ENCODE results near the gene DMRTB1.

The DMRTB1 gene

DNA sequence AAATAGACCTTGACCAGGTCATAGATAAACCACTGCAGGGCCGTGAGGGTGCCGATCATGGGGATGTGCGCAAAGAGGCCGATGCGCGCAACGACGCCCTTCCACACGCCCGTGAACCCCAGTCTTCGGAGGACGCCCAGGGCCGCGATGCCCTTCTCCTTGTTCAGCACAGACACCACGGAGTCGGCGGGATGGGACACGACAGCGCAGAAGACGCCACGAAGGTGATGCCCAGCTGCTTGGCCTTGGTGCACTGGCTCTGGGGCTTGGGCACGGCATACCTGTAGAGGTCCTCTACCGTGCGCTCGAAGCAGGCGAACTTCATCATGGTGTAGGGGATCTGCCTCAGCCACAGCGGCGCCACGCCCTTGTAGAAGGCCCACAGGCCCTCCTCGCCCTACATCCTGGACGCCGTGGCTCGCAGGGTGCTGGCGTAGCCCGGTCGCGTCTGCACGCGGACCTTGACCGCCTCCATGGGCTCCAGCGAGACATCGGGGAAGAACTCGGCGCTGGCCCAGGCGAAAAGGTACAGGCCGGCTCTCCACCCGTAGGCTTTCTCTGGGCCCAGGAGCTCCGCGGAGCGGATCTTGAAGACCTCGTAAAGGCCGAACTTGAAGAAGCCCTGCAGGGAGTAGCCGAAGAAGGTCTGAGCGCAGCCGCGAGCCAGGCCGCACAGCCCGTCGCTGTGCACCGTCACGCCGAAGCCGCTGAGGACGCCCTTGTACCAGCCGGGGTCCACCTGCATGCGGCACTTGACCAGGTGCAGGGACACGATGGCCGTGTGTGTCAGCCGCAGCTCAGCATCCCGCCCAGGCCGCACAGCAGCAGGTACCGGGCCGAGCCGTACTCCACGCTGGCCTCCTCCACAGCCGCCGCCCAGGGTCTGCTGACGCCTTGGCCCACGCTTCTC is 20.5 kb upstream of the DMRTB1 start:
- DNase-seq: no peak

- no peak for DNase-seq
Observed at GRCh38 chr1:53439337-53440207, 19.6 kb upstream of the DMRTB1 start.

DNA sequence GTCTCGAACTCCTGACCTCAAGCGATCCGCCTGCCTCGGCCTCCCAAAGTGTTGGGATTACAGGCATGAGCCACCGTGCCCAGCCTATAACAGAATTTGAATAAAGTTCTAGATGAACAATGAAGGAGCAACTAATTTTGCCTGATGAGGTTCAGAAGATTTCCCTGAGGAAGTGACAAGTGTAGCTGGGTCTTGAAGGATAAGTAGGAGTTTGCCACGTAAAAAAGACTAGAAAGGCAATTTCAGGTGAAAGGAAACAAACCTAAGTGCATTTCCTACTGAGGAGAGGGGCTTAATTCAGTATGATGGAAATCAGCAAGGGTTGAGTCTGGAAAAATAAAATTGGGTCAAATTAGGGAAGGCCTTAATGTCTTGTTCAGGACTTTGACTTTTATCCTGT is 18.6 kb upstream of the DMRTB1 start:
- no peak for DNase-seq

DNA sequence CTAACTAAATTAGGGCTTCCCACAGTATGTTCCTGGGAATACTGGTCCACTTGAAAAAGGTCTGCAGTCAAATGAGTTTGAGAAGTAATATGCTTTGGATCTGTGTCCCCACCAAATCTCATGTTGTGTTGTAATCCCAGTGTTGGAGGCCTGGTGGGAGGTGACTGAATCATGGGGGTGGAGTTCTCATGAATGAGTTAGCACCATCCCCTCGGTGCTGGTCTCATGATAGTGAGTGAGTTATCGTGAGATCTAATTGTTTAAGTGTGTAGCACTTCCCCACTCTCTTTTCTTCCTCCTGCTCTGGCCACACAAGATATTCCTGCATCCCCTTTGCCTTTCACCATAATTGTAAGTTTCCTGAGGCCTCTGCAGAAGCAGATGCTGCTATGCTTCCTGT is 16.9 kb upstream of the DMRTB1 start:
- DNase-seq: no peak

GRCh38 chr1:53446051-53446450 is 13.1 kb upstream of the DMRTB1 start:
- DNase-seq: no peak

DNA sequence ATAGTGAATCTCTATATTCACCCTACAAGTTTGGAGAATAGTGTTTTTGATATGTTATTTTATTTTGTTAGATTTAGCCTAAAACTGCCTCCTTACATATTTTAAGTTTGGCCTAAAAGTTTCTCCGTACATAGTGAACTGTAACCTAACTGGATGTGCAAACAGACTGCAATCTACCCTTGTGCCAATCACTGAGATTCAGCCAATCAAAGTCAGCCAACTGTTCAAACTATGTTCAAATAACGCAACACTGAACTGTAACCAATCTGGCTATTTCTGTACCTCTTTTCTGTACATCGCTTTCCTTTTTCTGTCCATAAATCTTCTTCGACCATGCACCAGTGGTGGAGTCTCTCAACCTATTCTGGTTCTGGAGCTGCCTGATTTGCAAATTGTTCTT is 11.8 kb upstream of the DMRTB1 start:
- no peak for DNase-seq

GRCh38 chr1:53448241-53448841 is 10.9 kb upstream of the DMRTB1 start:
- DNase-seq: no peak

DNA sequence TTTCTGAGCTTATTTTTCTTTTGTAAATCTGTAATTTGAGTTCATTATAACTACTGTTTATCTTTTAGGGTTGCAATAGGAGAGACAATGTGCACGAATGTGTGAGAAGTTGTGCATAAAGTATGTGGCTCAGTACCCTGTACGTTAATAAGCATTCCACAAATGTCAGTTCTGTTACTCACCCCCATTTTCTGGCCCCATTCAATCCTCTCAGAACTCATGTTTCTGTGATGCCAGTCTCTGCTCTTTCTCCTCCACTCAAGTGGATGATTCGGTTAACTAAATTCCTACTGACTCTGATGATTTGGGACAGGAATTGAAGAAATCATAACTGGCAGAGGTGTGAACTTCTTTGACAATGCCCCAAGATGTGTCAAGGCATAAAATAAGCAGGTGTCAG is 10.2 kb upstream of the DMRTB1 start:
- DNase-seq: no peak

- DNase-seq: no peak
Observed at GRCh38 chr1:53449693-53450092, 9.5 kb upstream of the DMRTB1 start.

DNA sequence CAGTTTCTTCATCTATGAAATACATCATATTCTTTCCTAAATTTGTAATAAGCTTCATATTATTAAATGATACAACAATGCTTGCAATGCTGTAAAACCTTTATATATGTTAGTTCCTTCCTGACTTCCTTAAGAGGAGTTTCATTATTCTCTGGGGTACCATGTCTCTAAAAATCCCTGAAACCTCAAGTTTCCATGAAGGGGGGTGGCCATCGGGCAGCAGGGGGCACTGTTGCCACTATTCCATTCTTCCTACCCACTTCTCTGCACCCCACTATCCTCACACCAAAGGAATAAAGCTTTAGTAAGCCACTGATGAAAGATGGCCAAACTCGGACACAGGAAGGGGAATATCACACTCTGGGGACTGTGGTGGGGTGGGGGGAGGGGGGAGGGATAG is 9.0 kb upstream of the DMRTB1 start:
- no peak for DNase-seq

DNA sequence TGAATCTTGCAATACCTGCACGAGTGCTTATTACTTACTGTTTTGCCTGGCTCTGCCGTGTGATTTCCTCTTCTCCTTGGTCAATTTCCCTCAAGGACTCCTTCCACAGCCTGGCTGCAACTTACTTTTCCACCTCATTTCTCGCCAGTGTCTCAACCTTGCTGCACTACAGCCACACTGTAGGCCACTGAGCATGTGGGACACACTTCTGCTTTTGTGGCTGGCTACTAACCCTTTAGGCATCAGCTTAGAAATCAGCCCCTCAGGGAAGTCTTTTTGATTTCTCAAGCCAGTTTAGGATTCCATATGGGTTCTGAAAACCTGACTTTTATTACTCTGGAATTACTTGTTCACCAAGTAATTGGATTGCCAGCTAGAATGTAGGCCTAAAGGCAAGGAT is 5.2 kb upstream of the DMRTB1 start:
- DNase-seq: no peak

- no peak for DNase-seq
Observed at GRCh38 chr1:53455364-53455991, 3.7 kb upstream of the DMRTB1 start.

DNA sequence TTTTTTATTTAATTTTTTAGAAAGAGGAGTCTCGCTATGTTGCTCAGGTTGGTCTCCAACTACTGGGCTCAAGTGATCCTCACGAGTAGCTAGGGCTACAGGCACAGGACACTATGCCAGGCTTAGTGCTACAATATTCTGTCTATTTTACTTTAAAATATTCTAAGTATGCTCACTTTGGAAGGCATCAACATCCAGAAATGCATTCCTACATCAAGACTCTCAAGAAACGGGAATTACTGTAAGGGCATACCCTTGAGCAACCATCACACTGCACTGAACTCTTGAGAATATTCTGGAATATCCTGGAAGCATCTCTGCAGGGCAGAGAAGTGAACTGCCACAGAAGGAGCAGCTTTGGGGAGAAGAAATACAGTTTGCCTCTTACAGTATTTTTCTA is 565 bp upstream of the DMRTB1 start:
- DNase-seq: no peak

DNA sequence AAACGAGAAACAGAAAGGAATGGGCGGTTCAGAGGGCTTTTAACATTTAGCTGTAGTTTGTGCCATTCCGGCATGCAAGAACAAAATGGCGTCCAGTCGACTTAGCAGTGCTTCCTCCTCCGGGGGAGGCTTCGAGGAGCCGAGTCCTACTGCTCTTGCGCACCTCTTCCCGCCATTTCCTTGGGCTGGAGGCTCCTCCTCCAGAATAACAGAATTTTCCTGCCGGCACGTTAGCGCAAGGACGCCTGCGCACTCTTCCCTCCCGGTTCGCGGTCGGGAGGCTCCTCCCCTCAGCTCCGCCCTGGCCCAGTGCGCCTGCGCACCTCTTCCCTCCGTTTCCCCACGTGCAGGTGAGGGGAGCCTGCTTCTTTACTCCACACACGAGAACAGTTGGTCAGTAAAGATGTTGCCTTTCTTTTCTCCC is 1.0 kb downstream of the DMRTB1 start:
- DNase-seq: no peak

DNA sequence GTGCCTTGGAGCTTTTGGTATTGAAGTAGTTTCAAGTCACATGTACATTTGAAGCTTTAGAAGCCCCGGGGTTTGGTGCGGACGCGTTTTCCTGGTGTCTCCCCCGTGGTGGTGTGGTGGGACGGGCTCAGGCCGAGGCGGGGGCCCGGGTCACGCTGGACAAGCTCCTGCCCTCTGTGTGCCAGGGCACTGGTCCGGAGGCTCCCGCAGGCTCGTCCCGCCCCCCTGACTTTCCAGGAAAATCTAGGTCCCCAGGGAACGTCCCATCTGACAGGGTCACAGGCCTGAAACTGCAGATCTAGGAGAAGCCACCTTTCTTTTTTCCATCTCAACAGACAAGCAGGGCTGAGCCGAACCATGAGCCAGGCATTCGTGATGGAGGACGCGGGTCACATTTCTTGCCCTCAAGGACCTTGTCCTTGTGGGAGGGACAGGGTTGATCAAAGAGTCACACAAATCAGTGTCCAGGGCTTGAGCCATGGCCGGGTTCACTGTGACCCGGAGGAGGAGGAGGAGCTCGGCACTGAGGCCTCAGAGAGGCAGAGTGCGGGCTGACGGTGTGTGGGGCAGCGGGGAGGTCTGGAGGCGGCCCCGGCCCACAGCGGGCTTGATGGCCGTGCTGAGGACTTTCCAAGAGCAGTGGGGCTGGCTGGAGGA is 1.6 kb downstream of the DMRTB1 start:
- DNase-seq: no peak

GRCh38 chr1:53461323-53462044 is 2.3 kb downstream of the DMRTB1 start:
- no peak for DNase-seq

DNA sequence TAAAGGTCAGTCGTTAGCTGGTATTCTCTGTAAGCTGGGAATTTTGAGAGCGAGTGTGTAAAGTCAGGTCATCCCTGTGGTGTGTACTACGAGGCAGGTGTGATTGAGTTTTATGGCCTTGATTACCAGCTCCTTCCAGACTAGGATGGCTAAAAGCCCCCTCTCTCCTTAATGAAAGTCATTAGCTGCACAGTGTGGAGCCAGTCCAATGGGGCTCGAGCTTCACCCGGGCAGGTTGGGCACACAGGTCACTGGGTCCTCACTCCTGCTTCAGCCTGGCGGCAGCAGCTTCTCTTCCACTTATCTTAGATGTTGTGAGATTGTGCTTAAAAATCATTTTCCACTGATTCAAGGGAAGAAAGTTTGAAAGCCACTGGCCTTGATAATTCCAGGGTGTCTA is 3.0 kb downstream of the DMRTB1 start:
- no peak for DNase-seq

GRCh38 chr1:53462769-53463501 is 3.7 kb downstream of the DMRTB1 start:
- no peak for DNase-seq

- DNase-seq: no peak
Observed at GRCh38 chr1:53463961-53464899, 5.0 kb downstream of the DMRTB1 start.
